ENCODE measurements around the gene ELMO2. TPM values are rescaled to one million over a fixed set of nuclear protein-coding genes. Genes with fewer than 3 reads are reported as not detected.
A peak's percentile ranks its signal among the peaks of the same experiment; 100 is the strongest.

Gene ELMO2
- total RNA-seq, 1 donor from 2014 or later, result 84.9 TPM

GRCh38 chr20:46357030-46357514 is 49.3 kb downstream of the ELMO2 start:
- ATAC-seq, result peak; percentile 62
- intact Hi-C loops (cut with DNase I), result no loop called here
- no peak for DNase-seq (ENCODE audit: low spot score)

GRCh38 chr20:46356195-46357029 is 50.0 kb downstream of the ELMO2 start:
- DNase-seq (ENCODE audit: low spot score) (no peak), ATAC-seq (peak; percentile 30)

GRCh38 chr20:46355778-46356177 is 50.6 kb downstream of the ELMO2 start:
- ATAC-seq (no peak), DNase-seq (ENCODE audit: low spot score) (no peak)
- intact Hi-C loops (cut with DNase I), result no loop called here

More at GRCh38 chr20:46356195-46357029, 50.0 kb downstream of the ELMO2 start:
- intact Hi-C loops (cut with DNase I), result no loop called here

GRCh38 chr20:46354920-46355654 is 51.3 kb downstream of the ELMO2 start:
- intact Hi-C loops (cut with DNase I), result no loop called here
- DNase-seq (ENCODE audit: low spot score) (no peak), ATAC-seq (no peak)

DNA sequence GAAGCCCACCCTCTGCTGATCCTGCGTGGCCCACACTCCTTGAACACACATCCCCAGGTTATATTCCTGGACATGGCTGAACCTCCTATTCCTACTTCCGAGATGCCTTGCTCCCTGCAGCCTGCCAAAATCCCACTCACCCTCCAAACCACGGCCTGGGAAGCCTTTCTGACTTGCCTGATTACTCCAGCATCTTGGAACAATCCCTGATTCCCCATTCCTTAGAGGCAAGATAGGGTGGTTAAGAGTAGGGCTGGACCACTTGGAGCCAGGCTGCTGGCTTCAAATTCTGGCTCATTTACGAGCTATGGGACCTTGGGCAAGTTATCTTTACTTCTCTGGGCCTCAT is 52.2 kb downstream of the ELMO2 start:
- no peak for DNase-seq (ENCODE audit: low spot score)
- intact Hi-C loops (cut with DNase I), result no loop called here
- no peak for ATAC-seq

DNA sequence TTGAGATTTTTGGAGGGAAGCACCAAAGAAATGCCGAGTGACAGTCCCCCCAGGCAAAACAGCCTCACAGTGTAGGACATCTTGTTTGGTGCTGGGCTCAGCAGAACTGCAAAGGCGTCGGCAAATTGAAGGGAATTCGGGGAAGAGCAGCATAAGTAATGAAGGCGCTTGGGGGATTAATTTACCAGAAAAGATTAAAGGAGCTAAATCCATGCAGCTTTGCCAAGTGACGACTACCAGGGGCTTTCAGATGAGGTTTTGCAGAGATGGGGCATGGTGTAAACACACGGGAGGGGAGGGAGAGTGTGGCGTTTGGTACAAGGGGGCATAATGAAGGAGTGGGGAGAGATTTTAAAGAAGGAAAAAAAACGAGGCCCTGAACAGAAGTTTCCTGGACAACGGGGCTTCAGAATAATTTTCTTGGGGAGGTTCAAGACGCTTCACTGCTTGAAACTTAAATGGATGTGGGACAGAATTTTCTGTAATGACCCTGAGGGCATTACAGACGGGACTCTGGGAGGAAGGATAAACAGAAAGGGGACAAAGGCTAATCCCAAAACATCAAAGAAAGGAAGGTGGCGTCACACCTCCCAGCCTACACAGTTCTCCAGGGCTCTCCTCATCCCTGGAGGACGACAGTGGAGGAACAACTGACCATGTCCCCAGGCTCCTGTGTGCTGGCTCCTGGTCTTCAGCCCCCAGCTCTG is 52.8 kb downstream of the ELMO2 start:
- no peak for ATAC-seq

DNA sequence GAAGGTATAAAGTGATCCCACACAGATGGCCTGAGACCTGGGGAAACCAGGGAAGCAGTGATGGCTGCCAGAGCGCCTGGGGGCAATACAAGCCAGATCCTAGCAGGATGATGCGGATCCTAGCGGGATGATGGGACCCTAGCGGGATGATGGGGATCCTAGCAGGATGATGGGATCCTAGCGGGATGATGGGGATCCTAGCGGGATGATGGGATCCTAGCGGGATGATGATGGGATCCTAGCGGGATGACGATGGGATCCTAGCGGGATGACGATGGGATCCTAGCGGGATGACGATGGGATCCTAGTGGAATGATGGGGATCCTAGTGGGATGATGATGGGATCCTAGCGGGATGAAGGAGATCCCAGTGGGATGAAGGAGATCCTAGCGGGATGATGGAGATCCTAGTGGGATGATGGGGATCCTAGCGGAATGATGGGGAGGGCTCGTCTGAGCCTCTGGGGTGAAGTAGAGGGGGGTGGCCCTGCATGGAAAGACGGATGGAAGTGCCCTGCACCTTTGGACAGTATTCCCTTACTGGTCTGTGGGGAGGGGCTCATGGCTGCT is 54.0 kb downstream of the ELMO2 start:
- DNase-seq (ENCODE audit: low spot score) (no peak), ATAC-seq (no peak)
- intact Hi-C loops (cut with DNase I), result loop anchor here (2.0 kb wide), 1 partner anchor 48 kb away; no protein-coding TSS in a partner anchor

More for the DNA sequence above, 52.8 kb downstream of the ELMO2 start:
- no peak for DNase-seq (ENCODE audit: low spot score)
- intact Hi-C loops (cut with DNase I), result loop anchor here (2.0 kb wide), 1 partner anchor 49 kb away; no protein-coding TSS in a partner anchor

DNA sequence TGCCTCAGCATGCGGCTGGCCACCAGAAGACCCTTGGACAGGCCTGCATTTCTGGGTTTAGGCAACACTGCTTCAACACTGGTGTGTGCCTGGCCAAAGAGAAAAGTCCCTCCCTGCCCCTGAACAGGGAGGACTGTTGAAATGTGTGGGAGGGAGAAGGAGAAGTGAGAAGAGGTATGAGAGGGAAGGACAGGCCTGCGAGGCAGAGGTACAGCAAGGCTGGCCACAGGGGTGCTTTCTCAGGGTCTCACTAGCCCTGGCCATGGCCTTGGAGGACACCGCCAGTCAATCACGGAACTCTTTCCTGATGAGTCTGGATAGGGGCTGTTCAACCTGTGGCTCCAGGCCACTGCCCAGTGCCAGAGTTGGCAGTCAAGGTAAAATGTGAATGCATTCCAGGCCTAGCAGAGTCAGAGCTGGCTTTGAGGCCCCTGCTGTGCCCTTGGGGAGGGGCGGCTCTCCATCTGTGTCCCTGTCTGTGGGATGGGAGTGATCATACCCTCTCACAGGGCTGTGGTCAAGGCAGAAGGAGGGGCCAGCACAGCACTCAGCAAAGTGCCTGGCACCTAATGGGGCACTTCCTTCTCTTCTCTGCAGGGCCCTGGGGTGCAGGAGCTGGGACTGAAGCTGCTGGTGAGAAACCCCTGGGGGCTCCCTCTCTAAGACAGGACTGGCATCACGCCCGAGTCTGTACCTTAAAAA is 54.9 kb downstream of the ELMO2 start:
- intact Hi-C loops (cut with DNase I), result loop anchor here (2.0 kb wide), 1 partner anchor 47 kb away; no protein-coding TSS in a partner anchor
- ATAC-seq, result no peak
- DNase-seq (ENCODE audit: low spot score), result no peak

GRCh38 chr20:46350986-46351267 is 55.5 kb downstream of the ELMO2 start:
- DNase-seq (ENCODE audit: low spot score) (no peak), ATAC-seq (no peak)
- intact Hi-C loops (cut with DNase I), result no loop called here

DNA sequence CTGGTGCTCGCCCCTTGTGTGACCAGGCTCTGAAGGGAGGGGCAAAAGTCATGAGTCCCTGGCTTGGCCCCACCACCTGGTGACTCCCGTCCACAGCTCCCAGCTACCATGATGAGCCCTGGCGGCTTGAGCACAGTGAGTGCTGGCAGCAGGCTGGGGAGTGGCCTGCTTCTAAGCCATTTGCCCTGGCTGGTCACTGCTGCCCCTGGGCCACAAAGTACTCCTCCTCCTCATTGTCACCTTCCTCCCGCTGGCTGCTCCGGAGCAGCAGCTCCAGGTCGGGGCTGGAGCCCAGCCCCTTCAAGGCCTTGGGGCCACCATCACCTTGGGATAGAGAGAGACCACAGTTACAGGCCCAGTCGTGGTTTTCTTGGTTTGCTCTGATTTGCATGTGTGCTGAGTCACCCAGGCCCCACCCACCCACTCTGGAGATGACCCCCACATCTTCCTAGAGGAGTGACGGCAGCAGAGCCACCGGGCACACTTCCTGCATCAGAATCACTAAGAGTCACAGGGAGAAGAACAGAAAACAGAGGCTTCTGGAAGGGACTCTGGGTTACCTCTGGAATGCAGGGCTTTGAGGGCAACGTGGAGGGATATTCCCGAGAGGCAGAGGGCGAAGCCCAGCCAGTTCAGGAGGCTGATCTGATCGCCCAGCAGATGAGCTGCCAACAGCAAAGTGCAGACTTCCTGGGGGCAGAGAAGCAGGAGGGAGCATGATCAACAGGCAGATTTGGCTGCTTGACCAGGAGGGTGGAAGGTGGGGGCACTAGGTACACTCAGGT is 56.0 kb downstream of the ELMO2 start:
- ATAC-seq, result peak; percentile 46
- intact Hi-C loops (cut with DNase I), result no loop called here
- no peak for DNase-seq (ENCODE audit: low spot score)

DNA sequence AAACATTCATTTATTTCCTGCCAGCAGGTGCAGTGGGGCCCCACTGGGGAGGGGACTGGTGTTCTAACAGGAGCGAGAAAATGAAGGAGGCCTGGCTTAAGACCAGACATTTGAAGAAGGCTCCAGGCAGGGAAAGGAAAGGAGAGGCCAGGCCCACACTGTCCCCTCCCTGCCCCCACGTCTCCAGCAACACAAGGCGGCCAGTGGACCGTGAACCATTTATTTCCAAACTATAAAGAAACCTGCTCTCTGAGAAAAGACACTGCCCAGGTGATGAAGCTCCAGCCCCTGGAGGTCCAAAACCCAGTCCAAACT is 56.7 kb downstream of the ELMO2 start:
- ATAC-seq, result no peak
- no peak for DNase-seq (ENCODE audit: low spot score)
- intact Hi-C loops (cut with DNase I), result no loop called here

GRCh38 chr20:46349035-46349741 is 57.2 kb downstream of the ELMO2 start:
- peak; percentile 80 for ATAC-seq
- intact Hi-C loops (cut with DNase I), result no loop called here
- peak; percentile 82 for DNase-seq (ENCODE audit: low spot score)

- no peak for DNase-seq (ENCODE audit: low spot score)
- peak; percentile 69 for ATAC-seq
- intact Hi-C loops (cut with DNase I), result no loop called here
These were observed 58.3 kb downstream of the ELMO2 start for GRCh38 chr20:46347841-46348803.

GRCh38 chr20:46346770-46347169 is 59.6 kb downstream of the ELMO2 start:
- no peak for ATAC-seq
- intact Hi-C loops (cut with DNase I), result no loop called here
- DNase-seq (ENCODE audit: low spot score), result no peak

DNA sequence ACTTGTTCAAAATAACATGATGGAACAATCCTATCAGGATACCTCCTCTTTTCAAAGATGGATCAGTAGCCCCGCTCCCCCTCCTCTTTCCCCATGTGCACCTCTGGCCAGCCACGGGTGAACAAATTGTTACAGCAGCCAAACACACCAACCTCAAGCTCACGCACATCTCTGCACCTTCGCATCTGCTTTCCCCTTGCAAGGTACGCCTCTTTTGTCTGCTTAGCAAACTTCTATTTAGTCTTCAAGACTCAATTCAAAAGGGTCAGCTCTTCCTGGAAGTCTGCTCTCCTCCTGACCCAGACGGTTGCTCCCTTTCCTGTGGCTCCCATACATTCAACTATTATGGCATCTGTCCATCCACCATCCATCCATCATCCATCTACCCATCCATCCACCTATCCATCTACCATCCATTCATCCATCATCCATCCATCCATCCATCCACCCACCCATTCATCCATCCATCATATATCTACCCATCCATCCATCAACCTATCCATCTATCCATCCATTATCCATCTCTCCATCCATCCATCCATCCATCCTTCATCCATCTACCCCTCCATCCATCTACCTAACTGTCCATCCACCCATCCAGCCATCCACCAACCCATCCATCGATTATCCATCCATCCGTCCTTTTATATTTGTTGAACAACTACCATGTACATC is 61.8 kb downstream of the ELMO2 start:
- DNase-seq (ENCODE audit: low spot score), result no peak
- intact Hi-C loops (cut with DNase I), result no loop called here
- ATAC-seq, result no peak

DNA sequence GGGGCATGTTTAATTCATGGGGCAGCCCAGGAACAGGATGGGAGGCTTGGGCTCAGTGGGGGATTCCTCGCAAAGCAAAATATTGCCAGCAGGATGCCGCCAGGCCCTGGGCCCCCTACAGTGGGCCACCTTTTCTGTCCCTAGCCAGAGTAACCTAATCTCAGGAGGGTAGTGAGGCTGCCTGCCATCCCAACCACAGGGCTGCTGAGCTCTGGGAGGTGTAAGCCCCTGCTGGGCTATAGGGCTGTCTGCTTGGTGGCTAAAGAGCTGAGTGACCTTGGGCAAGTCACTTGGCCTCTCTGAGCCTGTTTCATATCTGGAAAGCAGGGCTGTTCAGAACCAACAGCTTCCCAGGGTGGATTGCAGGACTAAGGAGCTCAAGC is 62.4 kb downstream of the ELMO2 start:
- intact Hi-C loops (cut with DNase I), result no loop called here
- DNase-seq (ENCODE audit: low spot score) (no peak), ATAC-seq (no peak)
